Panc1 (cell line): Measurements from ENCODE around the gene EXOSC7. TPM values are rescaled to one million over a fixed set of nuclear protein-coding genes. Genes with fewer than 3 reads are reported as not detected.

Experiments used
- ATAC-seq: fragments of 200-7000 bp; cut with Tn5 transposase; 2 replicates; pipeline ENCODE4 v1.9.1; 2020; ENCODE audit warnings: mild to moderate bottlenecking, moderate library complexity
- BruUV-seq: library from RNA; stranded (reverse); fragments of 400-500 nt; replicated peaks from 2 replicates; lab custom pipeline; 2021; lab: Mats Ljungman, UMichigan
- CTCF ChIA-PET: fragments of 300-600 bp; sonication (Branson Sonifier 250); formaldehyde crosslinking; loops from one replicate; lab custom pipeline; 2022; ENCODE audit warnings: antibody characterized with exemption; lab: Charles Lee
- POLR2A ChIA-PET: fragments of 300-600 bp; sonication (Branson Sonifier 250); formaldehyde crosslinking; loops from one replicate; lab custom pipeline; 2022; ENCODE audit warnings: antibody characterized with exemption; lab: Charles Lee
- DNase-seq: peaks from one replicate; pipeline ENCODE4 v3.0.0-alpha.2; 2010; ENCODE audit warnings: low read depth, low spot score
- H3K27ac ChIP-seq: 2 replicates; pipeline ENCODE4 v1.5.1; 2011; ENCODE audit warnings: mild to moderate bottlenecking, low read length, inconsistent platforms
- H3K27me3 ChIP-seq: fragments of 200-500 bp; sonication (Bioruptor generic); 2 replicates; pipeline ENCODE4 v1.6.0; 2014; ENCODE audit warnings: low read length, inconsistent platforms; ENCODE audit not compliant: control insufficient read depth, insufficient read depth
- H3K36me3 ChIP-seq: fragments of 200-500 bp; sonication (Bioruptor generic); 2 replicates; pipeline ENCODE4 v1.5.1; 2014; ENCODE audit warnings: inconsistent platforms, mild to moderate bottlenecking, low read length, moderate library complexity; ENCODE audit not compliant: control insufficient read depth, insufficient read depth
- H3K4me1 ChIP-seq: 2 replicates; pipeline ENCODE4 v1.5.1; 2011; ENCODE audit warnings: inconsistent platforms, mild to moderate bottlenecking, low read length, moderate library complexity; ENCODE audit not compliant: control insufficient read depth, insufficient read depth
- H3K4me3 ChIP-seq, 2 experiments: 2 replicates each; pipeline ENCODE4 v1.5.1; 2011 to 2012; ENCODE audit warnings: low read depth in 2 of 2, low read length in 2 of 2, mild to moderate bottlenecking in 2 of 2, inconsistent platforms in 1 of 2, moderate library complexity in 1 of 2
- H3K9me3 ChIP-seq: fragments of 200-500 bp; sonication (Bioruptor generic); 2 replicates; pipeline ENCODE4 v1.5.1; 2014; ENCODE audit warnings: low read depth, mild to moderate bottlenecking, inconsistent platforms, low read length, moderate library complexity; ENCODE audit not compliant: control insufficient read depth, insufficient read depth
- POLR2AphosphoS5 ChIP-seq: IDR thresholded peaks from 2 replicates; pipeline ENCODE4 v1.6.1; 2012; ENCODE audit warnings: mild to moderate bottlenecking, low read depth, low read length, moderate library complexity
- SIN3A ChIP-seq: IDR thresholded peaks from 2 replicates; pipeline ENCODE4 v1.6.1; 2012; ENCODE audit warnings: low read depth, mild to moderate bottlenecking, low read length, moderate library complexity, borderline replicate concordance; ENCODE audit not compliant: insufficient read depth
- TCF7L2 ChIP-seq: IDR thresholded peaks from 2 replicates; pipeline ENCODE4 v1.6.1; 2011; ENCODE audit warnings: mild to moderate bottlenecking, low read depth, low read length, inconsistent platforms
- in situ Hi-C: cut with HindIII; loops from 2 replicates; pipeline ENCODE4 v1.10.0; 2016; ENCODE audit warnings: low sequenced_read_pairs, low pct_unique_long_range_greater_than_20kb
- intact Hi-C: fragments of 100-400 bp; cut with micrococcal nuclease; formaldehyde crosslinking; loops from one replicate; pipeline ENCODE4 v1.10.0; 2022; ENCODE audit not compliant: unreplicated experiment
- total RNA-seq: library from RNA; stranded (reverse); gene quantifications from one replicate; pipeline ENCODE4 v1.2.1, GENCODE V29; 2021; ENCODE audit not compliant: unreplicated experiment
- TF ChIP-seq, protein P1 (sequence below), 2 experiments: IDR thresholded peaks; 2 replicates each; pipeline ENCODE4 v1.6.1; 2011 to 2012; ENCODE audit warnings: low read depth in 2 of 2, control low read depth in 1 of 2, low read length in 1 of 2, mild to moderate bottlenecking in 1 of 2, moderate library complexity in 1 of 2; ENCODE audit not compliant: insufficient read depth in 1 of 2
- TF ChIP-seq, protein P2 (sequence below): fragments of 450-650 bp; IDR thresholded peaks from 2 replicates; pipeline ENCODE4 v1.5.1; 2017; ENCODE audit warnings: mild to moderate bottlenecking

EXOSC7 gene
- total RNA-seq, 1 experiment from 2014 or later = 38.4 TPM

DNA sequence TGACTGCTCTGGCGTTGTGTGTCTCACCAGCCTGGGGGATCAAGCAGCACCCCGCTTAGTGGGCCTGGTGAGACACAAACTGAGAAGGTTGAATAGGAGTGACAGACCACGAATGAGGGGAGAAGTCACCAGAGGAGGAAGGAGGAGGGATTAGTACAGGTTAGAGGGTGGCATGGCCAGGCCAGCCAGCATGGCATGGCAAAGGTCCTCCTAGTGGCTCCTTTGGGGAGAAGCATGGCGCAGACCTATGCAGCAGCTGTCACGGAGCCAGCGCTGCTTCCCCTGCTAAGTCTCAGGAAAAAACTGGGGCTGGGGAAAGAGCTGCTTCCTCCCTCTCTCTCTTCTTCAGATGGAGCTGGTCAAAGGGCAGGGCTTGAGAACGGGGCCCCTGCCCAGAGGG, 48.7 kb upstream of the EXOSC7 start:
- BruUV-seq = no TSS peak
- POLR2A ChIA-PET = no interaction called here
- DNase-seq = no peak
- H3K27me3 ChIP-seq = no peaks in the 10 kb centered on the region
- H3K9me3 ChIP-seq = no peaks in the 10 kb centered on the region
- in situ Hi-C loops = no loop called here
- no peak for ATAC-seq
- TF ChIP-seq POLR2AphosphoS5 (no peak), SIN3A (no peak), TCF7L2 (no peak)
- TF ChIP-seq, protein P1, sequence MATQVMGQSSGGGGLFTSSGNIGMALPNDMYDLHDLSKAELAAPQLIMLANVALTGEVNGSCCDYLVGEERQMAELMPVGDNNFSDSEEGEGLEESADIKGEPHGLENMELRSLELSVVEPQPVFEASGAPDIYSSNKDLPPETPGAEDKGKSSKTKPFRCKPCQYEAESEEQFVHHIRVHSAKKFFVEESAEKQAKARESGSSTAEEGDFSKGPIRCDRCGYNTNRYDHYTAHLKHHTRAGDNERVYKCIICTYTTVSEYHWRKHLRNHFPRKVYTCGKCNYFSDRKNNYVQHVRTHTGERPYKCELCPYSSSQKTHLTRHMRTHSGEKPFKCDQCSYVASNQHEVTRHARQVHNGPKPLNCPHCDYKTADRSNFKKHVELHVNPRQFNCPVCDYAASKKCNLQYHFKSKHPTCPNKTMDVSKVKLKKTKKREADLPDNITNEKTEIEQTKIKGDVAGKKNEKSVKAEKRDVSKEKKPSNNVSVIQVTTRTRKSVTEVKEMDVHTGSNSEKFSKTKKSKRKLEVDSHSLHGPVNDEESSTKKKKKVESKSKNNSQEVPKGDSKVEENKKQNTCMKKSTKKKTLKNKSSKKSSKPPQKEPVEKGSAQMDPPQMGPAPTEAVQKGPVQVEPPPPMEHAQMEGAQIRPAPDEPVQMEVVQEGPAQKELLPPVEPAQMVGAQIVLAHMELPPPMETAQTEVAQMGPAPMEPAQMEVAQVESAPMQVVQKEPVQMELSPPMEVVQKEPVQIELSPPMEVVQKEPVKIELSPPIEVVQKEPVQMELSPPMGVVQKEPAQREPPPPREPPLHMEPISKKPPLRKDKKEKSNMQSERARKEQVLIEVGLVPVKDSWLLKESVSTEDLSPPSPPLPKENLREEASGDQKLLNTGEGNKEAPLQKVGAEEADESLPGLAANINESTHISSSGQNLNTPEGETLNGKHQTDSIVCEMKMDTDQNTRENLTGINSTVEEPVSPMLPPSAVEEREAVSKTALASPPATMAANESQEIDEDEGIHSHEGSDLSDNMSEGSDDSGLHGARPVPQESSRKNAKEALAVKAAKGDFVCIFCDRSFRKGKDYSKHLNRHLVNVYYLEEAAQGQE (IDR thresholded peaks at IDR 0.05; ENCODE audit: insufficient read depth in 1 of 2, low read depth in 2 of 2, low read length in 1 of 2) = no peak
- TF ChIP-seq, protein P2, sequence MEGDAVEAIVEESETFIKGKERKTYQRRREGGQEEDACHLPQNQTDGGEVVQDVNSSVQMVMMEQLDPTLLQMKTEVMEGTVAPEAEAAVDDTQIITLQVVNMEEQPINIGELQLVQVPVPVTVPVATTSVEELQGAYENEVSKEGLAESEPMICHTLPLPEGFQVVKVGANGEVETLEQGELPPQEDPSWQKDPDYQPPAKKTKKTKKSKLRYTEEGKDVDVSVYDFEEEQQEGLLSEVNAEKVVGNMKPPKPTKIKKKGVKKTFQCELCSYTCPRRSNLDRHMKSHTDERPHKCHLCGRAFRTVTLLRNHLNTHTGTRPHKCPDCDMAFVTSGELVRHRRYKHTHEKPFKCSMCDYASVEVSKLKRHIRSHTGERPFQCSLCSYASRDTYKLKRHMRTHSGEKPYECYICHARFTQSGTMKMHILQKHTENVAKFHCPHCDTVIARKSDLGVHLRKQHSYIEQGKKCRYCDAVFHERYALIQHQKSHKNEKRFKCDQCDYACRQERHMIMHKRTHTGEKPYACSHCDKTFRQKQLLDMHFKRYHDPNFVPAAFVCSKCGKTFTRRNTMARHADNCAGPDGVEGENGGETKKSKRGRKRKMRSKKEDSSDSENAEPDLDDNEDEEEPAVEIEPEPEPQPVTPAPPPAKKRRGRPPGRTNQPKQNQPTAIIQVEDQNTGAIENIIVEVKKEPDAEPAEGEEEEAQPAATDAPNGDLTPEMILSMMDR = no peak
- CTCF ChIA-PET = interaction anchor here (0.6 kb wide), 1 partner anchor 135 kb away, joined by 3 read pairs; no protein-coding TSS in a partner anchor
- H3K36me3 ChIP-seq = no peaks in the 10 kb centered on the region
- H3K4me3 ChIP-seq = no peak overlapping the region
- intact Hi-C loops = no loop called here
- H3K4me1 ChIP-seq = no peaks in the 10 kb centered on the region
- no peak overlapping the region for H3K27ac ChIP-seq

GRCh38 chr3:44929782-44930181, 46.3 kb upstream of the EXOSC7 start:
- H3K27me3 ChIP-seq = no peaks in the 10 kb centered on the region
- CTCF ChIA-PET = no interaction called here
- ATAC-seq (no peak), DNase-seq (no peak)
- no peak overlapping the region for H3K4me3 ChIP-seq
- intact Hi-C loops (no loop called here), in situ Hi-C loops (no loop called here)
- H3K36me3 ChIP-seq = no peaks in the 10 kb centered on the region
- no peaks in the 10 kb centered on the region for H3K9me3 ChIP-seq
- H3K27ac ChIP-seq = no peak overlapping the region
- no peaks in the 10 kb centered on the region for H3K4me1 ChIP-seq
- TF ChIP-seq TCF7L2 = no peak
- TF ChIP-seq, protein P2 = no peak
- BruUV-seq = no TSS peak
- POLR2A ChIA-PET = no interaction called here
